Measurements from ENCODE around the gene REELD1.

Gene REELD1

GRCh38 chr4:146224326-146224966, 10.1 kb downstream of the REELD1 start:
- in situ Hi-C loops (cut with MboI; ENCODE audit: low sequenced_read_pairs): no loop called here

GRCh38 chr4:146229406-146229805, 15.1 kb downstream of the REELD1 start:
- in situ Hi-C loops (cut with MboI; ENCODE audit: low sequenced_read_pairs): no loop called here

GRCh38 chr4:146232131-146232722, 17.9 kb downstream of the REELD1 start:
- in situ Hi-C loops (cut with MboI; ENCODE audit: low sequenced_read_pairs): no loop called here

- in situ Hi-C loops (cut with MboI; ENCODE audit: low sequenced_read_pairs): no loop called here
Measured at GRCh38 chr4:146235654-146236177, 21.4 kb downstream of the REELD1 start.

GRCh38 chr4:146236216-146236615, 21.9 kb downstream of the REELD1 start:
- in situ Hi-C loops (cut with MboI; ENCODE audit: low sequenced_read_pairs): no loop called here

GRCh38 chr4:146237092-146237491, 22.8 kb downstream of the REELD1 start:
- in situ Hi-C loops (cut with MboI; ENCODE audit: low sequenced_read_pairs): no loop called here

GRCh38 chr4:146238107-146238506, 23.8 kb downstream of the REELD1 start:
- in situ Hi-C loops (cut with MboI; ENCODE audit: low sequenced_read_pairs): no loop called here

GRCh38 chr4:146243141-146243882, 29.0 kb downstream of the REELD1 start:
- in situ Hi-C loops (cut with MboI; ENCODE audit: low sequenced_read_pairs): no loop called here

- in situ Hi-C loops (cut with MboI; ENCODE audit: low sequenced_read_pairs): no loop called here
Measured at GRCh38 chr4:146243883-146244277, 29.5 kb downstream of the REELD1 start.

GRCh38 chr4:146244496-146244895, 30.2 kb downstream of the REELD1 start:
- in situ Hi-C loops (cut with MboI; ENCODE audit: low sequenced_read_pairs): no loop called here

GRCh38 chr4:146245246-146245645, 30.9 kb downstream of the REELD1 start:
- in situ Hi-C loops (cut with MboI; ENCODE audit: low sequenced_read_pairs): no loop called here

GRCh38 chr4:146245850-146246249, 31.5 kb downstream of the REELD1 start:
- in situ Hi-C loops (cut with MboI; ENCODE audit: low sequenced_read_pairs): no loop called here

GRCh38 chr4:146246381-146246780, 32.0 kb downstream of the REELD1 start:
- in situ Hi-C loops (cut with MboI; ENCODE audit: low sequenced_read_pairs): no loop called here

- in situ Hi-C loops (cut with MboI; ENCODE audit: low sequenced_read_pairs): no loop called here
Measured at GRCh38 chr4:146247356-146247755, 33.0 kb downstream of the REELD1 start.

- in situ Hi-C loops (cut with MboI; ENCODE audit: low sequenced_read_pairs): no loop called here
Measured at GRCh38 chr4:146252969-146253611, 38.8 kb downstream of the REELD1 start.

GRCh38 chr4:146255463-146255862, 41.1 kb downstream of the REELD1 start:
- in situ Hi-C loops (cut with MboI; ENCODE audit: low sequenced_read_pairs): no loop called here

GRCh38 chr4:146255874-146256273, 41.5 kb downstream of the REELD1 start:
- in situ Hi-C loops (cut with MboI; ENCODE audit: low sequenced_read_pairs): no loop called here

GRCh38 chr4:146256328-146256727, 42.0 kb downstream of the REELD1 start:
- in situ Hi-C loops (cut with MboI; ENCODE audit: low sequenced_read_pairs): no loop called here

- in situ Hi-C loops (cut with MboI; ENCODE audit: low sequenced_read_pairs): no loop called here
Measured at GRCh38 chr4:146257511-146257910, 43.2 kb downstream of the REELD1 start.

GRCh38 chr4:146260521-146260920, 46.2 kb downstream of the REELD1 start:
- in situ Hi-C loops (cut with MboI; ENCODE audit: low sequenced_read_pairs): no loop called here

GRCh38 chr4:146261041-146261440, 46.7 kb downstream of the REELD1 start:
- in situ Hi-C loops (cut with MboI; ENCODE audit: low sequenced_read_pairs): no loop called here

Data from HL-60/S4 treated with phorbol 12-myristate 13-acetate at 8.2 ng/mL for 4 days and 3 days (cell line).